ENCODE data around the gene ANO10.

- no peak for TF ChIP-seq CTCF (IDR thresholded peaks at IDR 0.05)
- TF ChIP-seq POLR2AphosphoS5 (IDR thresholded peaks at IDR 0.05) = no peak
- TF ChIP-seq POLR2A (IDR thresholded peaks at IDR 0.05) = no peak
Measured at GRCh38 chr3:43338295-43338694, 283.5 kb downstream of the ANO10 start.

All from suprapubic skin (tissue), 4 donors.